ENCODE measurements around the gene NCAPD3. TPM values are rescaled to one million over a fixed set of nuclear protein-coding genes. Genes with fewer than 3 reads are reported as not detected.

Gene NCAPD3
- total RNA-seq, 1 donor from 2014 or later = 21.7 TPM

DNA sequence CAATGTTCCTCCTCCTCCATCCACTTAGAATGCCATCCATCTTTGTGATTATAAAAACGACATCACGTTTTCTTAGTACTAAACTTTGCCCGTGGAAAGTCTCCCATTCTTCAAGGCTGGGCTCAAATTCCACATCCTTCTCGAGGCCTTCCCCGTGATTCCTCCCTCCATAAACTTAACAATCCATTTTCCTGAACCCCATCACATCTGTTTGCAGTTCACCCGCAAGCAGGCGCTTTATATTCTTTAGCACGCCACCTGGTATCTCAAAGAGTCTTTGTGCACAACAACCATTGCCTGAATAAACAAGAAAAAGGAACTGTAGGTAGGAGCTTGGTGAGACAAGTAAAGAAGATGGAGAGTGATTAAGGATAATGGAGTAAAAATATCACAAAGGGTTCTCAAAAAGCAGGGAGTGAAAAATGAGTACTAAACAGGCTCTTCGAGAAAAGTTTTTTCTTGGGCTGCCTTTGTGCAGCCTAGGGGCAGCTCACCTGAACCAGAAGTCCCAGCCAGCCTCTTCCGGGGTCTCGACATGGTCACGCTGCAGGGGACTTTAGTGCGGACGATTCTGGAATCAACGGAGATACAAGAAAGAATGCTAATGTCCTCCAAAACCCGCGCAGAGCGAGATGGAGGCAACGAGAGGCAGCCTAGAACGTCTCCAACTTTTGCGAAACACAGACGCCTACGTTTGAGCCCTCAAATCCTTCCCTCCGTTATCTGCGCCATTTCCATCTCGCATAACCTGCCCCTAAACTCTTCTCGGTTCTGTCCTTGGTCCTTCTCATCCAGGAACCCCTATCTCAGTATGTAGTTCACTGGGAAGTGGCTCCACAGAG is 28.8 kb upstream of the NCAPD3 start:
- peak overlapping the region; percentile 73 for H3K27ac Mint-ChIP-seq (ENCODE audit: unreplicated experiment)
- DNase-seq (ENCODE audit: extremely low spot score, unreplicated experiment) = no peak
- no peaks in the 10 kb centered on the region for H3K27me3 Mint-ChIP-seq (ENCODE audit: unreplicated experiment)
- TF ChIP-seq, protein P1, sequence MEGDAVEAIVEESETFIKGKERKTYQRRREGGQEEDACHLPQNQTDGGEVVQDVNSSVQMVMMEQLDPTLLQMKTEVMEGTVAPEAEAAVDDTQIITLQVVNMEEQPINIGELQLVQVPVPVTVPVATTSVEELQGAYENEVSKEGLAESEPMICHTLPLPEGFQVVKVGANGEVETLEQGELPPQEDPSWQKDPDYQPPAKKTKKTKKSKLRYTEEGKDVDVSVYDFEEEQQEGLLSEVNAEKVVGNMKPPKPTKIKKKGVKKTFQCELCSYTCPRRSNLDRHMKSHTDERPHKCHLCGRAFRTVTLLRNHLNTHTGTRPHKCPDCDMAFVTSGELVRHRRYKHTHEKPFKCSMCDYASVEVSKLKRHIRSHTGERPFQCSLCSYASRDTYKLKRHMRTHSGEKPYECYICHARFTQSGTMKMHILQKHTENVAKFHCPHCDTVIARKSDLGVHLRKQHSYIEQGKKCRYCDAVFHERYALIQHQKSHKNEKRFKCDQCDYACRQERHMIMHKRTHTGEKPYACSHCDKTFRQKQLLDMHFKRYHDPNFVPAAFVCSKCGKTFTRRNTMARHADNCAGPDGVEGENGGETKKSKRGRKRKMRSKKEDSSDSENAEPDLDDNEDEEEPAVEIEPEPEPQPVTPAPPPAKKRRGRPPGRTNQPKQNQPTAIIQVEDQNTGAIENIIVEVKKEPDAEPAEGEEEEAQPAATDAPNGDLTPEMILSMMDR (IDR thresholded peaks at IDR 0.05) = no peak
- peaks cover 17% of the 10 kb centered on the region for H3K36me3 Mint-ChIP-seq (ENCODE audit: unreplicated experiment)
- H3K4me3 Mint-ChIP-seq (ENCODE audit: unreplicated experiment) = peak overlapping the region; percentile 86
- peaks cover 20% of the 10 kb centered on the region for H3K4me1 Mint-ChIP-seq (ENCODE audit: unreplicated experiment)
- no peaks in the 10 kb centered on the region for H3K9me3 Mint-ChIP-seq (ENCODE audit: unreplicated experiment)

DNA sequence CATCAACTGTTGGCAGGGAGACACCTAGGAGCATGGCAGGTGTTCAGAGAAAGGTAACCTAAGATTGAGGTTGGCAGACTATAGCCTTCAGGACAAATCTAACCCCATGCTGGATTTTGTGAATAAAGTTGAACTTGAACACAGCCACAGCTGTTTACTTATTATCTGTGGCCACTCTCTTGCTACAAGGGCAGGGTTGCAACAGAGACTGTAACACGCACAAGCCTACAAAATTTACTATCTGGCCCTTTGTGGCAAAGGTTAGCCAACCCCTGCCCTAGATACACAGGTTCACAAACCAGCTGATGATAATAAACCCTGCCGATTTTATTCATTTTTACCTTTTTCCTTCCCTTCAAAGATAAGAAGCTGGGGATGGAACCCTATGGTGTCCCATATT is 26.9 kb upstream of the NCAPD3 start:
- DNase-seq (ENCODE audit: extremely low spot score, unreplicated experiment) = no peak
- Mint-ChIP-seq H3K9me3 (ENCODE audit: unreplicated experiment) (no peaks in the 10 kb centered on the region), H3K27ac (ENCODE audit: unreplicated experiment) (no peak overlapping the region), H3K36me3 (ENCODE audit: unreplicated experiment) (peaks cover 25% of the 10 kb centered on the region), H3K4me1 (ENCODE audit: unreplicated experiment) (peaks cover 20% of the 10 kb centered on the region), H3K27me3 (ENCODE audit: unreplicated experiment) (no peaks in the 10 kb centered on the region), H3K4me3 (ENCODE audit: unreplicated experiment) (no peak overlapping the region)
- TF ChIP-seq, protein P1 (IDR thresholded peaks at IDR 0.05) = no peak

DNA sequence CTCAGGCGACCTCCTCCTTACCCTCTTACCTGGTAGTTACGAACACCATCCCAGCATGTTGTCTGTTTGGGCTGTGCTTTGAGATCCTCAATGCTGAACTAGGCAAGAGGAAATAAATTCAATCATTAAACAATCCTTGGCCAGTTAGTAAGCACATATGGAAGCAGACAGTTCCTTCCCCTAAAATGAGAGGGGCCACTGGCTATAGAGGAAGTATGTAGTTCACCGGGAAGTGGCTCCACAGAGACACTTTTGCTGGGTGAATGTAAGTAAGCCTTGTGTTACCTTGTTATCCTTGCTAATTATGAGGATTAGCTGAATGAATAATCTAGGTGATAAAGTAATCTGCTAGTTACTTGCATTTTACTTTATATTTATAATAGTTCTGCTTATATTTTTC is 26.5 kb upstream of the NCAPD3 start:
- peaks cover 20% of the 10 kb centered on the region for H3K4me1 Mint-ChIP-seq (ENCODE audit: unreplicated experiment)
- H3K27ac Mint-ChIP-seq (ENCODE audit: unreplicated experiment) = no peak overlapping the region
- H3K4me3 Mint-ChIP-seq (ENCODE audit: unreplicated experiment) = no peak overlapping the region
- no peaks in the 10 kb centered on the region for H3K9me3 Mint-ChIP-seq (ENCODE audit: unreplicated experiment)
- H3K36me3 Mint-ChIP-seq (ENCODE audit: unreplicated experiment) = peaks cover 25% of the 10 kb centered on the region
- TF ChIP-seq, protein P1 (IDR thresholded peaks at IDR 0.05) = no peak
- no peak for DNase-seq (ENCODE audit: extremely low spot score, unreplicated experiment)
- no peaks in the 10 kb centered on the region for H3K27me3 Mint-ChIP-seq (ENCODE audit: unreplicated experiment)

DNA sequence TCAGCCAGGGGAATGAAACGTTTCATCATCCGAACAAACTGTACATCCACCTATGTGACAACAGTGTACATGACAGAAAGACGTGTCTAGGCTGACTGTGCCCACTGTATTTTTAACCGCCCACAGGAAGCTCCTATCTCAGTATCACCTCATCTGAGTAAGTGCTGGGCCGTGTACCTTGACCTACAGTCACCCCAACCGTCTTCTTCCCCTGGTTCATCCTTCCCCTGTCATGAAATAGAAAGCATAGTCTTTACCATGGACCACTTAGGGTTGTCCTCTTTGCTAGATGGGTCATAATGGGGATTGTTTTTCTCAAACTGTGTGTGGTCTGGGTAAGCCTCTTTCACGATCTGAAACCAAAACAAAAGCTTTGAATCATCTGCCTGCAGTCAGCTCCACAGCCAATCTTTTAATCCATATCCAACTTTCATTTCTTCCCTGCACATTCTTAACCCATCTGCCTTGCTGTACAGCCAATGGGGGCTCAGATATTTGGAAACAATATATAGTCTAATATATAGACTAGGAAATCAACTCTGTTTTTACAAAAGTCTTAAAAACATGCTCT is 25.2 kb upstream of the NCAPD3 start:
- Mint-ChIP-seq H3K4me3 (ENCODE audit: unreplicated experiment) (no peak overlapping the region), H3K27me3 (ENCODE audit: unreplicated experiment) (no peaks in the 10 kb centered on the region), H3K36me3 (ENCODE audit: unreplicated experiment) (peaks cover 33% of the 10 kb centered on the region), H3K9me3 (ENCODE audit: unreplicated experiment) (no peaks in the 10 kb centered on the region), H3K27ac (ENCODE audit: unreplicated experiment) (no peak overlapping the region), H3K4me1 (ENCODE audit: unreplicated experiment) (peaks cover 12% of the 10 kb centered on the region)
- no peak for DNase-seq (ENCODE audit: extremely low spot score, unreplicated experiment)
- TF ChIP-seq, protein P1 (IDR thresholded peaks at IDR 0.05) = no peak

DNA sequence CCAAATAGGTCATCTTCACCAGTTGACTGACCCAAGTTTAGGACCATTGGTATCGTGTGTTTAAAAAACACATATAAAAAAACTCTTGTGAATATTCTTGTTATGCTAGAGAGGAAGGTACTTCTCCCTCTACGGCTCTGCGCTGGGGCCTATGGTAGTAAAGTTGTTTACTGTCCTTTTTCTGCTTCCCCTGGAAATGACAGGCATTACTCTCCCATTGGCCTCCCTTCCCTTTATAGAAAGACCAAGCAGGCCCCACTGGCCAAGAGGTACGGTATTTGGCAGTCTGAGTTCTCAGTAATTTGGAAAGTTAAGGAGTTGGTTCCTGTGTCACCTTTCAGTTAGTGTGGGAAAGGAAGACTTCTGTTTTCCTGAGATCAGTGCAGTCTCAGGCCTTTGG is 22.9 kb upstream of the NCAPD3 start:
- H3K27ac Mint-ChIP-seq (ENCODE audit: unreplicated experiment) = no peak overlapping the region
- no peaks in the 10 kb centered on the region for H3K9me3 Mint-ChIP-seq (ENCODE audit: unreplicated experiment)
- no peak overlapping the region for H3K4me3 Mint-ChIP-seq (ENCODE audit: unreplicated experiment)
- TF ChIP-seq, protein P1 (IDR thresholded peaks at IDR 0.05) = no peak
- H3K27me3 Mint-ChIP-seq (ENCODE audit: unreplicated experiment) = no peaks in the 10 kb centered on the region
- peaks cover 43% of the 10 kb centered on the region for H3K36me3 Mint-ChIP-seq (ENCODE audit: unreplicated experiment)
- DNase-seq (ENCODE audit: extremely low spot score, unreplicated experiment) = no peak
- peaks cover 1% of the 10 kb centered on the region for H3K4me1 Mint-ChIP-seq (ENCODE audit: unreplicated experiment)
